H9 (cell line): Measurements from ENCODE around the gene TGFBR2. TPM values are rescaled to one million over a fixed set of nuclear protein-coding genes. Genes with fewer than 3 reads are reported as not detected.

ENCODE experiments used
- DNase-seq: peaks from one replicate; pipeline ENCODE4 v3.0.0-alpha.2; 2017
- H2AFZ ChIP-seq: one replicate; pipeline ENCODE4 v1.6.1; 2013; ENCODE audit warnings: mild to moderate bottlenecking, low read length, control low read depth, moderate library complexity
- H2AK5ac ChIP-seq: 2 replicates; pipeline ENCODE4 v1.6.1; 2013; ENCODE audit warnings: low read length, control low read depth, mixed read lengths; ENCODE audit not compliant: insufficient read length
- H2BK120ac ChIP-seq: one replicate; pipeline ENCODE4 v1.6.1; 2013; ENCODE audit warnings: low read depth, mild to moderate bottlenecking, low read length, control low read depth, inconsistent platforms; ENCODE audit not compliant: poor library complexity, severe bottlenecking
- H2BK12ac ChIP-seq: 2 replicates; pipeline ENCODE4 v1.6.1; 2013; ENCODE audit warnings: low read length, control low read depth, mixed read lengths, low read depth; ENCODE audit not compliant: insufficient read length
- H2BK15ac ChIP-seq: 2 replicates; pipeline ENCODE4 v1.6.1; 2013; ENCODE audit warnings: low read depth, low read length, control low read depth
- H2BK20ac ChIP-seq: one replicate; pipeline ENCODE4 v1.6.1; 2013; ENCODE audit warnings: low read depth, mild to moderate bottlenecking, low read length, control low read depth, inconsistent platforms; ENCODE audit not compliant: poor library complexity, severe bottlenecking
- H2BK5ac ChIP-seq: 2 replicates; pipeline ENCODE4 v1.6.1; 2013; ENCODE audit warnings: low read length, control low read depth, mixed read lengths; ENCODE audit not compliant: insufficient read length
- H3K14ac ChIP-seq: 2 replicates; pipeline ENCODE4 v1.6.1; 2013; ENCODE audit warnings: low read length, control low read depth; ENCODE audit not compliant: insufficient read depth
- H3K18ac ChIP-seq: 2 replicates; pipeline ENCODE4 v1.6.1; 2013; ENCODE audit warnings: low read depth, mild to moderate bottlenecking, mixed read lengths, low read length, control low read depth; ENCODE audit not compliant: insufficient read length
- H3K23ac ChIP-seq: 2 replicates; pipeline ENCODE4 v1.6.1; 2013; ENCODE audit warnings: low read length, control low read depth, mixed read lengths, low read depth; ENCODE audit not compliant: insufficient read length
- H3K23me2 ChIP-seq: 2 replicates; pipeline ENCODE4 v1.6.1; 2013; ENCODE audit warnings: low read depth, mild to moderate bottlenecking, mixed read lengths, low read length, control low read depth; ENCODE audit not compliant: insufficient read length, poor library complexity, severe bottlenecking
- H3K27ac ChIP-seq: 2 replicates; pipeline ENCODE4 v1.5.1; 2013; ENCODE audit warnings: low read length, control low read depth, mixed read lengths, low read depth; ENCODE audit not compliant: insufficient read length
- H3K27me3 ChIP-seq: 2 replicates; pipeline ENCODE4 v1.6.1; 2013; ENCODE audit warnings: low read length, control low read depth, inconsistent platforms; ENCODE audit not compliant: insufficient read depth
- H3K4ac ChIP-seq: 2 replicates; pipeline ENCODE4 v1.6.1; 2013; ENCODE audit warnings: low read depth, mild to moderate bottlenecking, control low read depth, inconsistent platforms, low read length, moderate library complexity
- H3K4me1 ChIP-seq: 2 replicates; pipeline ENCODE4 v1.6.1; 2013; ENCODE audit warnings: low read length, control low read depth, inconsistent platforms; ENCODE audit not compliant: insufficient read depth
- H3K4me2 ChIP-seq: 2 replicates; pipeline ENCODE4 v1.6.1; 2013; ENCODE audit warnings: low read length, control low read depth, mixed read lengths; ENCODE audit not compliant: insufficient read length, insufficient read depth
- H3K56ac ChIP-seq: 2 replicates; pipeline ENCODE4 v1.6.1; 2013; ENCODE audit warnings: low read depth, mild to moderate bottlenecking, mixed read lengths, low read length, control low read depth; ENCODE audit not compliant: insufficient read length
- H3K79me1 ChIP-seq: 2 replicates; pipeline ENCODE4 v1.6.1; 2013; ENCODE audit warnings: low read depth, mild to moderate bottlenecking, moderate library complexity, low read length, control low read depth, inconsistent platforms; ENCODE audit not compliant: insufficient read depth, poor library complexity, severe bottlenecking
- H3K79me2 ChIP-seq: 2 replicates; pipeline ENCODE4 v1.6.1; 2013; ENCODE audit warnings: low read length, control low read depth, inconsistent platforms; ENCODE audit not compliant: insufficient read depth
- H3K9ac ChIP-seq: 2 replicates; pipeline ENCODE4 v1.6.1; 2013; ENCODE audit warnings: low read length, control low read depth, mixed read lengths; ENCODE audit not compliant: insufficient read length; ENCODE audit errors: extremely low read depth
- H3K9me3 ChIP-seq: one replicate; pipeline ENCODE4 v1.6.1; 2013; ENCODE audit warnings: low read depth, low read length, inconsistent platforms; ENCODE audit not compliant: control insufficient read depth
- H3T11ph ChIP-seq: one replicate; pipeline ENCODE4 v1.6.1; 2013; ENCODE audit warnings: mild to moderate bottlenecking, low read length, control low read depth, inconsistent platforms
- H4K20me1 ChIP-seq: one replicate; pipeline ENCODE4 v1.6.1; 2013; ENCODE audit not compliant: control insufficient read depth, insufficient read length, insufficient read depth
- H4K5ac ChIP-seq: 2 replicates; pipeline ENCODE4 v1.6.1; 2013; ENCODE audit warnings: low read depth, mild to moderate bottlenecking, mixed read lengths, low read length, control low read depth; ENCODE audit not compliant: insufficient read length
- H4K8ac ChIP-seq: replicated peaks from 2 replicates; pipeline ENCODE4 v1.6.1; 2013; ENCODE audit warnings: low read length, control low read depth, mixed read lengths, low read depth; ENCODE audit not compliant: insufficient read length
- H4K91ac ChIP-seq: 2 replicates; pipeline ENCODE4 v1.6.1; 2013; ENCODE audit warnings: low read depth, mild to moderate bottlenecking, moderate library complexity, mixed read lengths, low read length, control low read depth; ENCODE audit not compliant: insufficient read length
- H3K27ac Mint-ChIP-seq, 3 experiments: 2 replicates in 2 of 3; 3 replicates in 1 of 3; pipeline ENCODE4 v1.8.0; 2020 to 2021; ENCODE audit warnings: mixed read lengths in 3 of 3, mild to moderate bottlenecking in 1 of 3, moderate library complexity in 1 of 3
- H3K27me3 Mint-ChIP-seq: 2 replicates; pipeline ENCODE4 v1.8.0; 2021; ENCODE audit warnings: low read depth, mild to moderate bottlenecking, moderate library complexity, mixed read lengths
- H3K36me3 Mint-ChIP-seq, 3 experiments: 2 replicates in 2 of 3; 3 replicates in 1 of 3; pipeline ENCODE4 v1.8.0; 2020 to 2021; ENCODE audit warnings: low read depth in 3 of 3, mixed read lengths in 3 of 3; ENCODE audit not compliant: insufficient read depth in 1 of 3
- H3K4me1 Mint-ChIP-seq, 2 experiments: 2 replicates each; pipeline ENCODE4 v1.8.0; 2020; ENCODE audit warnings: mixed read lengths in 2 of 2
- H3K4me3 Mint-ChIP-seq, 2 experiments: 2 replicates in 1 of 2; 3 replicates in 1 of 2; pipeline ENCODE4 v1.8.0; 2020 to 2021; ENCODE audit warnings: mild to moderate bottlenecking in 2 of 2, mixed read lengths in 2 of 2, moderate library complexity in 1 of 2
- H3K9me3 Mint-ChIP-seq, 2 experiments: 2 replicates in 1 of 2; 3 replicates in 1 of 2; pipeline ENCODE4 v1.8.0; 2020; ENCODE audit warnings: mild to moderate bottlenecking in 2 of 2, mixed read lengths in 2 of 2, moderate library complexity in 1 of 2
- CTCF ChIP-seq: fragments of 200-600 bp; sonication (generic); conservative IDR thresholded peaks from 3 replicates; pipeline ENCODE4 v1.8.0; 2021; ENCODE audit warnings: antibody characterized with exemption, mild to moderate bottlenecking
- WGBS: extraction: QIAGEN DNeasy Blood & Tissue Kit; methylation state at CpG from one replicate; pipeline ENCODE4 v1.1.7; 2013; ENCODE audit warnings: missing lambda C conversion rate, low lambda C conversion rate, mixed read lengths; ENCODE audit not compliant: insufficient read length; ENCODE audit errors: extremely low coverage; 5-methylcytosine and 5-hydroxymethylcytosine counted together
- total RNA-seq: library from RNA; stranded (reverse); gene quantifications from 2 replicates; pipeline ENCODE4 v1.2.1, GENCODE V29; 2021

Gene TGFBR2
- total RNA-seq, 1 experiment from 2014 or later: 10.6 TPM

- no peak for TF ChIP-seq CTCF
- H4K20me1 ChIP-seq: no peaks in the 10 kb centered on the region
- no peak overlapping the region for H3K27ac Mint-ChIP-seq
- no peaks in the 10 kb centered on the region for H3K79me1 ChIP-seq
- DNase-seq: no peak
- H3K23ac ChIP-seq: no peak overlapping the region
- H3K4me1 Mint-ChIP-seq: peaks cover 27 to 39% of the 10 kb centered on the region in 2 experiments
- no CpG with 5 or more reads among the region's 3 CpGs for WGBS
- H3K18ac ChIP-seq: no peak overlapping the region
- H2BK12ac ChIP-seq: no peak overlapping the region
- no peak overlapping the region for H2BK20ac ChIP-seq
- H3K9ac ChIP-seq: no peak overlapping the region
- H3K14ac ChIP-seq: no peak overlapping the region
- H4K8ac ChIP-seq: no peak overlapping the region
- no peak overlapping the region for H3T11ph ChIP-seq
- no peaks in the 10 kb centered on the region for H3K27me3 Mint-ChIP-seq
- H3K4me1 ChIP-seq: peaks cover 6% of the 10 kb centered on the region; the same call in 1 of the 2 replicates
- no peaks in the 10 kb centered on the region for H3K79me2 ChIP-seq
- H2BK5ac ChIP-seq: no peak overlapping the region
- no peak overlapping the region for H4K91ac ChIP-seq
- H3K4me2 ChIP-seq: no peak overlapping the region
- no peaks in the 10 kb centered on the region for H3K9me3 ChIP-seq
- no peak overlapping the region for H3K4me3 Mint-ChIP-seq
- no peak overlapping the region for H2AFZ ChIP-seq
- H2BK120ac ChIP-seq: no peak overlapping the region
- H2AK5ac ChIP-seq: no peak overlapping the region
- no peak overlapping the region for H2BK15ac ChIP-seq
- H3K27ac ChIP-seq: no peak overlapping the region
- H3K27me3 ChIP-seq: no peaks in the 10 kb centered on the region
- H3K56ac ChIP-seq: no peak overlapping the region
- H3K4ac ChIP-seq: no peak overlapping the region
- no peaks in the 10 kb centered on the region for H3K9me3 Mint-ChIP-seq
- H4K5ac ChIP-seq: no peak overlapping the region
- H3K36me3 Mint-ChIP-seq: peaks cover 15 to 28% (median 20%) of the 10 kb centered on the region in 3 experiments; a peak in 6 of 7 replicates
- no peaks in the 10 kb centered on the region for H3K23me2 ChIP-seq
These were observed 88.3 kb downstream of the TGFBR2 start for GRCh38 chr3:30694668-30695067.
